GM12891 (cell line): Measurements from ENCODE around the gene ORC6.

ENCODE experiments used
- DNase-seq: peaks from one replicate; pipeline ENCODE4 v3.0.0; 2011; ENCODE audit warnings: low spot score; ENCODE audit not compliant: insufficient read length
- FAIRE-seq: peaks from 2 replicates; lab custom pipeline; 2011; peaks lifted over from hg19 to GRCh38; lab: Jason Lieb, UNC
- PAX5 ChIP-seq: IDR thresholded peaks from 2 replicates; pipeline ENCODE4 v1.6.1; 2011; ENCODE audit warnings: low read length, moderate library complexity, mild to moderate bottlenecking; ENCODE audit not compliant: insufficient read depth, severe bottlenecking
- POLR2A ChIP-seq: IDR thresholded peaks from 2 replicates; pipeline ENCODE4 v1.6.1; 2011; ENCODE audit warnings: low read depth, low read length, control low read depth
- POLR2AphosphoS5 ChIP-seq: IDR thresholded peaks from 2 replicates; pipeline ENCODE4 v1.6.1; 2011; ENCODE audit warnings: low read depth, low read length, control low read depth
- POU2F2 ChIP-seq: IDR thresholded peaks from 2 replicates; pipeline ENCODE4 v1.6.1; 2011; ENCODE audit warnings: low read depth, mild to moderate bottlenecking, control low read depth, low read length, moderate library complexity
- SPI1 ChIP-seq: IDR thresholded peaks from 2 replicates; pipeline ENCODE4 v1.6.1; 2011; ENCODE audit warnings: low read depth, low read length, control low read depth
- TAF1 ChIP-seq: IDR thresholded peaks from 2 replicates; pipeline ENCODE4 v1.6.1; 2011; ENCODE audit warnings: low read depth, low read length, control low read depth

Gene ORC6

DNA sequence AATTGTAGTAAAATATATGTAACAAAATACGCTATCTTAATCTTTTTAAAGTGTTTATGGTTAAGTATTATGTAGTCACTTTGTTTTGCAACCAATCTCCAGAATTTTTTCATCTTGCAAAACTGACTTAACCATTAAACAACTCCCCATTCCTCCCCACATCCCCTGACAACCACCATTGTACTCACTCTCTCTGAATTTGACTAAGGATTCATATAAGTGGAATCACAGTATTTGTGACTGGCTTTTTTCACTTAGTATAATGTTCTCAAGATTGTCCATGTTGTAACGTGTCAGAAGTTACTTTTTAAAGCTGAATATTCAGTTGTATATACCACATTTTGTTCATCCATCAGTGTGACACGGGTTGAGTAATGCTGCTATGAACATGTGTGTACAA lies 10.6 kb downstream of the ORC6 start:
- DNase-seq (no peak), FAIRE-seq (no peak)
- TF ChIP-seq POLR2AphosphoS5 (no peak), POU2F2 (no peak), SPI1 (no peak), PAX5 (no peak), TAF1 (no peak), POLR2A (no peak)

DNA sequence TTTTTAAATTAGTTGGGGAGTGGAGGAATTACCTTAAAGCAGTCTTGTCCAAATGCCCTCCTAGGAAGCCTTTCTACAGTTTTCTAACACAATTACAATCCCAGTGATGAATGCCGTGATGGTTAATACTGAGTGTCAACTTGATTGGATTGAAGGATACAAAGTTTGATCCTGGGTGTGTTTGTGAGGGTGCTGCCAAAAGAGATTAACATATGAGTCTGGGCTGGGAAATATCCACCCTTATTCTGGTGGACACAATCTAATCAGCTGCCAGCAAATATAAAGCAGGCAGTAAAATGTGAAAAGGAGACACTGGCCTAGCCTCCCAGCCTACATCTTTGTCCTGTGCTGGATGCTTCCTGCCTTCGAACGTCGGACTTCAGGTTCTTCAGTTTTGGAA lies 12.2 kb downstream of the ORC6 start:
- FAIRE-seq (no peak), DNase-seq (no peak)
- TF ChIP-seq POLR2A (no peak), TAF1 (no peak), POLR2AphosphoS5 (no peak)

DNA sequence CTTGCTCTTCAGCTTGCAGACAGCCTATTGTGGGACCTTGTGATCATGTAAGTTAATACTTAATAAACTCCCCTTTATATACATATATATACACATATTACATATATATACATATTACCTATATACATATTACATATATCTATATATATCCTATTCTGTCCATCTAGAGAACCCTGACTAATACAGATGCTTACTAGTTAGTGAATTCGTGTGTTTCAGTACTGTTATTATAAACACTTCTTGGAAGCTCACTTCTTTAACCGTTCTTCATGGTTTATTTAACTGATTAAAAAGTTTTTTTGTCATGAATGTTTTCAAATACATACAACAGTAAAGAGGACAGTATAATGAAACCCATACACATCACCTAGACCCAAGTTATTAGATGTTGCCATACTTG lies 12.6 kb downstream of the ORC6 start:
- TF ChIP-seq POU2F2 (no peak), POLR2A (no peak), TAF1 (no peak), POLR2AphosphoS5 (no peak), PAX5 (no peak), SPI1 (no peak)
- DNase-seq = no peak
- FAIRE-seq = no peak

DNA sequence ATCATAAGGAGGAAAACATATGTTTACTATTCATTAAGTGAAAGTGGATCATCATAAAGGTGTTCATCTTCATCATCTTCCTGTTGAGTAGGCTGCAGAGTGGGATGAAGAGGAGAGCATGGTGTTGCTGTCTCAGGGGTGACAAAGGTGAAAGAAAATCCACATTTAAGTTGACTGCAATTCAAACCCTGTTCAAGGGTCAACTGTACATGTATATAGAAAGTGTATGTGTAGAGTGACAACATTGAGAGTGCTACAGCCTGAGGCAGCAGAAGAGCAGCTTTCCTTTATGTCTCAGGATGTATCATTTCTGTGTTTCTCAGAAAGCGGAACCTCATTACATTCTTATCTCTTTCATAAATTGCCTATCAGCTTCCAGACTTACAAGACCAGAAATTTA lies 17.2 kb downstream of the ORC6 start:
- TF ChIP-seq POU2F2 (no peak), PAX5 (no peak), TAF1 (no peak), POLR2A (no peak), SPI1 (no peak), POLR2AphosphoS5 (no peak)
- no peak for DNase-seq
- FAIRE-seq = peak; percentile 55

DNA sequence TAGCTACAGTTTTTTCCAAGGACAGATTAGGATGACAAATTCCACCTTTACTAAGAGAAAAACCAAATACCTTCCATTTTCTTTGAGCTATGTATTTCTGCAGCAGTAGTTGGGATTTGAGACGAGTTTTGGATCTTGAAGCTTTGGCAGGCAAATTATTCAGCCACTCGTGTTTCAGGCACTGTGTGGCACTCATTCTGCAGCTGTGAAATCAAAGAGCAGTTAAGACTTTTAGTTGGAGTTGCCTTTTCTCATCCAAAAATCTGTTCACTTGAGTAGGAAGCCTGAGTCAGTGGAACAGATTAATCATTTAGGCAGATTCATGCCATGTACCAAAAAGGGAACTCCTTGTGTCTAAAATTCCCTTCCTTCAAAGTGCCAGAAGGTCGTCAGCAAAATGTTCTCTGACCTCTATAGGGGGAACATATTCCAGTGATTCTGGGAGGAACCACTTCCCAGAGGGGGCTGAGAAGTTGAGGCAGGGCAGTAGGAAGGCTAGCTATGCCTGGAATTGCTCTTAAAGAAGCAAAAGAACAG lies 20.1 kb downstream of the ORC6 start:
- FAIRE-seq (no peak), DNase-seq (no peak)
- no peak for TF ChIP-seq SPI1
- TF ChIP-seq POLR2AphosphoS5 = no peak
- TF ChIP-seq POU2F2 = no peak
- TF ChIP-seq POLR2A = no peak
- TF ChIP-seq TAF1 = no peak
- TF ChIP-seq PAX5 = no peak

DNA sequence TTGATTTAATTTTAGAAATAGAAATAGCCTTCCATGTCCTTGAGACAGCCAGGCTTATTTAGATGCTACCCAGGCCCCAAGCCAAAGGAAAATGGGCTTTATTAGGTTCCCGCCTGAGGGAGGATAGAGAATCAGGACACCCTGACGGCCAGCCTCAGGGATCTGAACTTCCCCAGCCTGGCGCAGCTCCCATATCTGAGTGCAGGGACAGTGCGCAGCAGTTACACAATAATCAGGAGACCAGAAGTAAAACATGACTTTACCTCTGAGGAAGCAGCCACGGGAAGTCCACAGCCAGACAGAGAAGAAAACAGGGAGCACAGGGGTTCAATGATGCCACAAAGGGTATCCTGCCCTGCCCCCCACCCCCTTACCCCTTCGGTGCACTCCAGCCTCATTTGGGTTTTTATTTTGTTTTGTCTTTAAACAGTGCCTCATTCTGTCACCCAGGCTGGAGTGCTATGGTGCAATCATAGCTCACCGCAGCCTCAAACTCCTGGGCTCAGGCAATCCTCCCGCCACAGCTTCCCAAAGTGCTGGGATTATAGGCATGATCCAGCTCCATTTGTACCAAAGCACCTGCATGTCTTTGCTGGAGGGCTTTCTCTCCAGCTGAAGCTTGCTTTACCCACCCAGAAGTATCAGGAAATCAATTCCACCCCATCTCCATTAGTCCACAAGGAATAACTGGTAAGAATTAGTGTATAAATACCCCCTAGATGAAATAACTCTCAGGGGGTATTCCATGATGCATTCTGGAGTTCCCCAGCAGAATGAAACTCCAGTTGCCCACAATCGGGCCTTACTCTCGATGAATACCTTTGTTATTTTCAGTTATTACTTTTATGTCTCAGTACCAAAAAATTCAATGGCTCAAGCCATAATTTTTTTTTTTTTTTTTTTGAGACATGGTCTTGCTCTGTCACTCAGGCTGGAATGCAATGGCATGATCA lies 21.9 kb downstream of the ORC6 start:
- no peak for DNase-seq
- no peak for FAIRE-seq
- TF ChIP-seq POLR2AphosphoS5 (no peak), SPI1 (no peak), POU2F2 (no peak), PAX5 (no peak), POLR2A (no peak), TAF1 (no peak)

DNA sequence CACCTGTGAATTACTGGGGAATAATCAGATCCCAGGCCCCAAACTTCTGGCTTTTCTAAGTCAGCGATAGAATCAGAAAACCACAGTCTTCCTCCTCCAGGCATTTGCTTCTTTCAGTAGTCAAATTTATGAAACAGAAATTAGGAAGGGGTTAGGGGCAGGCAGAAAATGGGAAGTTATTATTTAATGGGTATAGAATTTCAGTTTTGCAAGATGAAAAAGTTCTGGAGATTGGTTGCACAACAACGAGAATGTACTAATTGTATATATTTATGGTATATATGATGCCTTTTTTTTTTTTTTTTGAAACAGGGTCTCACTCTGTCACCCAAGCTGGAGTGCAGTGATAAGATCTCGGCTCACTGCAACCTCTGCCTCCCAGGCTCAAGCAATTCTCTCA lies 23.5 kb downstream of the ORC6 start:
- DNase-seq (no peak), FAIRE-seq (no peak)
- TF ChIP-seq POLR2A (no peak), TAF1 (no peak), SPI1 (no peak), PAX5 (no peak), POLR2AphosphoS5 (no peak), POU2F2 (no peak)

DNA sequence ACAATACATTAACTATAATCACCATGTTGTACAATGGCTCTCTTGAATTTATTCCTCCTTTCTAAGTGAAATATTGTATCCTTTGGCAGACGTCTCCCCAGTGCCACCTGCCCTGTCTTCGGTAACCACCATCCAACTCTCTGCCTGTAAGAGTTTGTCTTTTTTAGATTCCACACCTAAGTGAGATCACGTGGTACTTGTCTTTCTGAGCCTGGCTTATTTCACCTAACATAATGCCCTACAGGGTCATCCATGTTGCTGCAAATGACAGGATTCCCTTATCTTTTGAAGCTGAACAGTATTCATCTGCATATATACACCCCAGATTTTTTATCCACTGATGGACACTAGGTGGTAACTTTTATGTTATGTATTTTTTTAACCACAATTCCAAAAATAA lies 24.2 kb downstream of the ORC6 start:
- no peak for TF ChIP-seq SPI1
- TF ChIP-seq TAF1 = no peak
- no peak for TF ChIP-seq POU2F2
- TF ChIP-seq POLR2A = no peak
- no peak for TF ChIP-seq PAX5
- TF ChIP-seq POLR2AphosphoS5 = no peak
- FAIRE-seq (no peak), DNase-seq (no peak)

DNA sequence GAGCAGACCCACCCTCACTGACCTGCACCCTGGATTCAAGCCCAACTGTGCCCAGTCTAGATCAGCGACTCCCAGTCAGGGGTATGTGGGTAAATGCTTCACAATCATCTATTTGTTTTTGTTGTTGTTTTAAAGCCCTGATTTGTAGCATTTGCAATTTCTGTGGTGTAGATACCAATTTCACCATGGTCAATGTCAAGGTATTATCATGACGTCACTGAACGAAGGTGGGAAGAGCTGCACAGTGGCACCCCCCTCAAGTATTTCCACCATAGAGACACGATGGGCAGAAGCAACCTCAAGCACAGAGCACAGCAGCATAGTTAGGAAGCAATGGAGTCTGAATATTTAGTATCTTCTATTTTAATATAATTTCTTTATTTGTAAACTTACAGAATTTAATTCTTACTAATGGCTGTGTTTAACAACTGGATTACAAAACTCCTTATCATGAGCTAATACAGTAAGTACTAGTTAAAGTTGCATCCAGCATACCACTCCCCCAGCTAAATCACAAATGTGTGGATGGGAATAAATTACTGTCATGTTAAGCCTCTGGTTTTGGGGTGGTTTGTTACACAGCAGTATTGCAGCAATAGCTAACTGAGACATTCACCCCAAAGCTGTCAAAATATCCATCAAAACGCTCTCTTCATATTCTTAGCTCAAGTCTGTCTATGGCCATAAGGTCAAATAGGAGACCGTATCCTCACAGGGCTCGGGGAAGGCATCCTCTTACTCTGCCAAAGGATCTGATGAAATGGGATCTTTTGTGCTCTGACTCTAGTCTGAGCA lies 25.5 kb downstream of the ORC6 start:
- FAIRE-seq = no peak

More for the DNA sequence above, 25.5 kb downstream of the ORC6 start:
- DNase-seq = no peak
- TF ChIP-seq TAF1 (no peak), SPI1 (no peak), PAX5 (no peak), POLR2AphosphoS5 (no peak), POU2F2 (no peak), POLR2A (no peak)
